Head of caudate nucleus (tissue), 42 donors: ENCODE data around the gene ASIC2.

ENCODE experiments used
- DNase-seq, 42 donors: peaks; one replicate each; pipeline versions ENCODE4 v3.0.0 to v3.0.0-alpha.2; 2020 to 2021; ENCODE audit warnings: mixed read lengths in 7 of 42
- intact Hi-C: fragments of 100-400 bp; cut with DNase I; formaldehyde crosslinking; loops from one replicate; pipeline ENCODE4 v1.15.0; 2022

ASIC2 gene

DNA sequence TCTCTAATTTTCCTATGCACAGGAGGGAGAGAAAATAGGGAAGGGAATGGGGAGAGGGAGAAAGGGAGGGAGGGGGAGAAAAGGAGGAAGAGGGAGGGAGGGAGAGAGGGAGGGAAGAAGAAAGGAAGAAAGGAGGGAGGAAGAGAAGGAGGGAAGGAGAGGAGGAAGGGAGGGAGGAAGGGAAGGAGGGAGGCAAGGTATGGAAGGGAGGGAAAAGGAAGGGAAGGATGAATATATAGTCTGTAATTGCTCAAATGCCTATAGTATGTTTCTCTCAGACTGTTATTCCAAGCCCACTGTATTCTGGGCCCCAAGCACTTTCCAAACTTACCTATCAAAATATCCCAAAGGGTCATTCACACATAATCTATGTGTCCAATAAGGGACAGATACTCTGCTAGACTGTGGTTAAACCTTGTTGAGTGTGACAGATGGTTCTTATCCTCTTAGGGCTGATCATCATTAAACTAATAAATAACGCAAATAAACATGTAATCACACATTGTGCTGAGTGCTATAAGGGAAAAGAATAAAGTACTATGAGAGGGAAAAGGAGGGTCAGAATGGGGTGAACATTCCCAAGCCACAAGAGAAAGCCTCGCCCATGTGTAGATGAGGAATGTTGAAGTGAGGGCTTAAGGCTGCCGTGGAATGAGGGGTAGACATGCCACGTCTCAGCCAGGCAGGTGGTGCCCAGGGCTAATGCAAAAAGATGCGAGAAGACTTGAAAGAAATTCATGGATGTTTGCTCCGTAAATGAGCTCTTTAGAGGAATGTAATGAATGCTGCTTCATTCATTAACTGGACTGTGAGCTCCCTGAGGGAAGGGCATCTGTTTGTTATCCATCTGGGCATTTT is 30.6 kb downstream of the ASIC2 start:
- no peak for DNase-seq

DNA sequence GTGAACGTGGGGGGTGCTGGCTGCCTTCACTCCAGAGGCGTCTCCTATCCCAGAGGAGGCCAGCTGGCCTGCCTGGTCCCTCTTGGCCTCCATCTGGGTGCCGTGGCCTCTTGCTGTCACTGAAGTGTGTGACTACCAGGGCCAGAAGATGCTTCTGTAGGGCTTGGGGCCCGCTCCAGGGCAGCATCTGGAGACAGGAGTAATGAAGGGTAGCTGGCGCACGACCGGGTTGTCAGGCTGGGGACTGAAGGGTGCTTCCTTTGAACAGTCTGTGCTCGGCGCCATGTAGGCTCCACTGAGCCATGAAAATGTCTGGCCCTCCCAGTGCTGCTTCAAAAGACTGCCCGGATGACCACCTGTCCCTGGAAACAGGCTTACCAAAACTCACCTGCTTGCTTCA is 31.3 kb downstream of the ASIC2 start:
- intact Hi-C loops, result no loop called here
- DNase-seq, result no peak

More for the DNA sequence above, 30.6 kb downstream of the ASIC2 start:
- intact Hi-C loops, result no loop called here

DNA sequence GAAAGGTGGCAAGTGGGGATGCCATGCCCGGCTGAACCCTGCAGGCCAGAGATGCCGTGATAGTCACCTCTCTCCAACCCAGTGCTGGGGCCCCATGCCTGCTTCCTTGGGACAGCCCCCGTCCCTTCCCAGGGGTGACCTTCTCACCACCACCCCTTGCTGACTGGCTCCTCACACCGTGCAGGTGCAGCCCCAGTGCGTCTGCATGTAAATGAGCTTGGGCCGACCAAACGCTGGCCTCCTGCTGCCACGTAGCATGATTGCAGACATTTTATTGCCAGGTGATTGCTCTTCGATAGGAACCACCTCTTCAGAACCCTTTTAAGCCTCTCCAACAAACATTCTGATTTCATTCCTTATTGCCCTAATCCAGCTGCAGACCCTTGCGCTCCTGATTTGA is 32.5 kb downstream of the ASIC2 start:
- no peak for DNase-seq
- intact Hi-C loops, result no loop called here

DNA sequence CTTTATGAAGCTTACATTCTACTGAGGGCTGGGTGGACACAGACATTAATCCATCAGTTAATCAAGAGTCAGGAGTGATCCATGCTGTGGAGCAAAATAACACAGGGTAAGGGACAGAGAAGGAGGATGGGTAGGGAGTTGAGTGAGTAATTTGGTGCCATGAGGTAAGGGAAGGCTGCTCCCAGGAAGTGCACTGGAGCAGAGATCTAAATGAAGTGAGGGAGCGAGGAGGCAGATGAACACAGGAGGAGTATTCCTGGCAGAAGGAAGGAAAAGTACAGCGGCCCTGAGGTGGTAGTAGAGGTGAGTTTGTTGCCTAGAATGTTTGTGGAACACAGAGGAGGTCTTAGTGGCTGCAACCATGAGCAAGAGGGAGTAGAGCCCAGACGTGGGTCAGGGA is 34.8 kb downstream of the ASIC2 start:
- intact Hi-C loops, result no loop called here

DNA sequence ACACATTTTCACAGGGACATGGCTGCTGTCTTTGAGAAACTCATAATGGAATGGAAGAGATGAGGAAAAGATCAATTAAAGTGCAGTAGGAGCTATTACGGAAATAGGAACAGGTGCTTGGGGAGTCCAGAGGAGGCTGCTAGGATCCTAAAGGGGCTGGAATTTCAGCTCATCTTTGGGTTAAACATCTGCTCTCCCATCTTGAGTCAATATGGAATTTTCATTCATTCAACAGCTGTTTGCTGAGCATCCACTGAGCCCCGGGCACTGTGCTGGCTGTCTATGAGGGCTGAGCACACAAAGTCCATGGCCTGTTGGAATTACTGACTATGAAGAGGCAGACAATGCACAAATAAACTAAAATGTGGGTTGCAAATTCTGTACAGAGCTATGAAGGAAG is 47.9 kb downstream of the ASIC2 start:
- DNase-seq, result no peak
- intact Hi-C loops, result no loop called here

More for the DNA sequence above, 34.8 kb downstream of the ASIC2 start:
- no peak for DNase-seq

DNA sequence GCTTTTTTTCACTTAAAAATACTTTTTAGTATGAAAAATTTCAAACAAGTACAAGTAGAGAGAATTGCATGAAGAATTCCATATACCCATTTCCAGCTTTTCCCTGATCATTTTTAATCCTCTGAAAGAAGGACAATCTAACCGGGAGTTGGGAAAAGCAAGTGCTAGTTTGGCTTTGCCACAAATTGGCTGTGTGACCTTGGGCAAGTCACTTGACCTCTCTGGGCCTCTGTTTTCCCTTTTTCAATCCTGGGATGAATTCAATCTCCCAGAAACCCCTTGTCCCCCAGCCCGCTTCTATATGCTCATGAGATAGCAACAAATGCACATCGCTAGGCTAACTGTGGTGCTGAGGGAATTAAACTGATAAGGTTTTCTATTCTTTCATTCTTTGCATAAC is 49.4 kb downstream of the ASIC2 start:
- DNase-seq, result no peak
- intact Hi-C loops, result no loop called here

DNA sequence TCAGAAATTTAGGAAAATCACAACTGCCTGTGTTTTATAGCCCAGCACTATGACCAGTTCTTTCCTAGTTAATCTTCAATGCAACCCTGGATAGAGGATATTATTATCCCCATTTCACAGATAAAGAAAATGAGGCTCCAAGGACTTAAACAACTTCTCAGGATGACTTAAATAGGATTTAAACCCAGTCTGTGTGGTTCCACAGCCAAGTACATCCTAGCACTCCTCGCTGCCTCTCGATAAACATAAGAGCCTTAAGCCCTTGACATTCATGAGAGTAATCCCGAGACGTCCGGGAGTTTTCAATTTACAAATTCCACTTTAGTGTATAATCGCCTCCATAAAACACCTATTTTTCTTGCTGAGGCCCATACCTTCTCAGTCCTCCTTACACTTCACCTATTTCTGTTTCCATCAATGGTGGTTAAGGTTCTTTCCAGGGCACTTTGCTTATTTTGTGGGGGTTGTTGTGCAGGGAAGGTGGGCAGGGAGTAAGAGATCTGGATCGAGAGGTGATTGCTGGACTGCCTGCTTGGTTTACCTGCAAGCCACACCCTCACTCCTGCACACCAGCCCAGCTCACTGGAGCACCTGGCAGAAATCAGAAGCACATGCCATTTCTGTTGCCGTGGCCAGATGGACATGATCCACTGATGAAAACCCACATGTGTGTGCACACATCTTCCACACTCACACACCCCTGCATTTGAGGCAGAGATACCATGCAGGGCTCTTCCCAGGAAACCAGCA is 50.5 kb downstream of the ASIC2 start:
- no peak for DNase-seq
- intact Hi-C loops, result no loop called here

DNA sequence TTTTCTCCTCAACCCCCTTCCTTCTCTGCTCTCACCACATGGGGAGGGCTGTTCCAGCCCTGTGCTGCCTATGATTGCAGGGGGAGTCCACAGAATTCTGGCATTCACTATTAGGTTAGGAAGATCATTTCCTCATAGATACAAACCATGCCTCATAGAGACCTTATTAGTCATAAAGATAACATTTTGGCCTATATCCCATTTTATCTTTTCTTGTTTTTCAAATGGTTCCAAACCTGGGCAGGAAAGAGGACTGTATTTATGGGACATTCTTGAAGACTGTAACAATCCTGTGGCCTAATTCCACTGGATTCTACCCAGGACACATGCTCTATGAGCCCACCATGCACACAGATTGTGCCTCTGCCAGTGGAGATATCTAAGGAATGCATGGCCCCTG is 51.7 kb downstream of the ASIC2 start:
- DNase-seq, result no peak
- intact Hi-C loops, result no loop called here

DNA sequence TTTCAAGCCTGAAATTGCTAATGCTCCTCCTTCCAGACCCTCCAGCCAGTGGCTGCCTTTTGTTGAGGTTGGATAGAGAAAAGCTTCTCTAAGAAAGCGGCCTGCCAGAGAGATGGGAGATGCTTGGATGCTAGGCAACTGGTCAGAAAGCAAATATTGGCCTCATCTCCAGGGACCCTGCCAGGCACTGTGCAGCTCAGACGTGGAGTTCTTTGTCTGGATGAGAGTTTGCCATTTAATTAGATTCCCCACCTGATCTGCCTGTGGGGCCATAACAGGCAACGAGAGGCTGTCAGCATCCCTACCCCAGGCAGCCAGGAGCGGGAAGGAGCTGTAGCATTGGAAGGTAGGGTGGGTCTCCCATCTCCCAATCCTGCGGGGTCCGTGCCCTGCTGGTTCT is 52.7 kb downstream of the ASIC2 start:
- no peak for DNase-seq
- intact Hi-C loops, result no loop called here

DNA sequence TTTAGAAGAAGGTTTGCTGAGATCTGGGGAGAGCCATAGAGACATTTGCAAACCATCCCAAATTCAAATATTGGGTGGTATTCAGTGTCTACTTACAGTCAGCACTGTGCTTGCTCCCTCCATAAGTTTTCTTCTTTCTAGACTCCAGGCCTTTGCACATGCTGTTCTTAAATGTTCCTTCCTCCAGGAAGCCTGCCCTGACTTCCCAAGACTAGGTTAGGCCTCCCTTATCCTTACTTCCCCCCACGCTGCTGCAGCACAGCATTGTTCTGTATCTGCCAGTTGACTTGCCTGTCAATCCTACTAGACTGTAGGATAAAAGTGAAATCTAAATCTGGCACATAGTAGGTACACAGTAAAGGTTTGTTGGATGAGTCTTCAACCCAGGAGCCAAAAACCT is 53.4 kb downstream of the ASIC2 start:
- intact Hi-C loops, result no loop called here
- no peak for DNase-seq

DNA sequence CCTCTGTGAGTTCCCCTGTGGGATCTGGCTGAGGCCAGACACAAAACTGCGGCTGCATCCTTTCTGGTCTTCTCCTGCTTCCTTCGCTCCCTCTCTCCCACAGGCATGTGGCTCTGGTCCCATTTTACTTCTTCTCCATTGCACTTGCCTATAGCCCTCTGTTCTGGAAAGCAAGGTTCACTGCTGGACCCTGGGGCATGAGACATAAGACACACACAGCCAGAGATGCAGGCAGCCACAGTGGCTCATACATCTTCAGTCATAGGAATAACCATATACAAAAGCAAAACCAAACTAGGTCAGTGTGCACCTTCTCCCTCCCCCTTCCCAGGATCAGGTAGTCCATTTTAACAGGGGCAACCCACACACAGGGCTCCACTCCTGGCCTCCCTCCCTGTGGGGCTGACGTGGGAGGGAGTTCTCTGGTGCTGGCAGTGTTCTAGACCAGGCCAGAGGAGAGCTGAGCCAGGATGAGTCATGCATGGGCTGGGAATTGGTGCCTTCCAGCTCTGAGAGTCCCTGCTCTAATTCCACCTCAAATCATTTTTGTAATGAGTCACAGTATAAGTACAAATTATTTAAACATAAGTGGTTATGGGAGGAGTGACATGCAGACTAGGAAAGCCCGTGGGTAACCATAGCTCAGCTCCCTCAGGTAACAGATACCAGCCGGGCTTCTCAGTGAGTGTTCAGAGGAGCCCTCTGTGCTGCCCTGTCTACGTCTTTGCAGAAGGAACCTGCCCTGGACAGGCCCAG is 58.0 kb downstream of the ASIC2 start:
- DNase-seq, result peak in 35 of 42 donors; percentile 12 to 90 (median 43)
- intact Hi-C loops, result no loop called here

DNA sequence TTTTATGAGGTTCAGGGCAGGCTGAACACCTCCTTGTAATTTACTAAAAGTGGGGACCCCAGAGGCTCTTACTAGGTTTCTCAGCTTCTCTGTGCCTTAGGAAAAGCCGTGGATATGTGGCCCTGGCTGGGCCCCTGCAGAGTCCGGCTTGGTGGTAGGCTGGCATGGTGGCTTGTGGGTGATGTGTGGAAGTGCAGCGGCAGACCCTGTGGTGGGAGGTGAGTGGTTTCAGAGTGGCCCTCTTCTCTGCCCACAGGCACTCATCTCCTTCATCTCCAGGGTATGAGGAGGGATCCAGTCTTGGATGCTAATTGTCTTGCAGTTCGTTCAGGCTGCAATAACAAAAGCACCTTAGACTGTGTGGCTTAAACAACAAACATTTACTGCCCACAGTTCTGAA is 58.9 kb downstream of the ASIC2 start:
- DNase-seq, result no peak
- intact Hi-C loops, result no loop called here

DNA sequence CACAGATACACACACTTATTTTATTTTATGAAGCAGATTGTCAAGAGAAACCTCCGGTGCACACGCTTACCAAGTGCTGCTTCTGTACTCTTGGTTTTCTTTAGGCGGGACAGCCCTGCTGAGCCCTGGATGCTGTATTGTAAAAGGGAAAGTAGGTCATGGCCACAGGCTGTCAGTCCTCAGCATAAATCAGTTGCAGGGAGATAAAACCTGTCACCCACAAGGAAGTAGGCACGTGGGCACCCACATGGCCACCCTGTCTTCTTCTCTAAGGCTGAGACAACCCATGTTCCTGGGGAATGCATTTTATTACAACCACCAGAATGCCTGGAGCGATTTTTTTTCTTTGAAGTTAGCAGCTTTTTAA is 59.3 kb downstream of the ASIC2 start:
- intact Hi-C loops, result no loop called here
- peak in 2 of 42 donors; percentile 11 to 43 for DNase-seq

DNA sequence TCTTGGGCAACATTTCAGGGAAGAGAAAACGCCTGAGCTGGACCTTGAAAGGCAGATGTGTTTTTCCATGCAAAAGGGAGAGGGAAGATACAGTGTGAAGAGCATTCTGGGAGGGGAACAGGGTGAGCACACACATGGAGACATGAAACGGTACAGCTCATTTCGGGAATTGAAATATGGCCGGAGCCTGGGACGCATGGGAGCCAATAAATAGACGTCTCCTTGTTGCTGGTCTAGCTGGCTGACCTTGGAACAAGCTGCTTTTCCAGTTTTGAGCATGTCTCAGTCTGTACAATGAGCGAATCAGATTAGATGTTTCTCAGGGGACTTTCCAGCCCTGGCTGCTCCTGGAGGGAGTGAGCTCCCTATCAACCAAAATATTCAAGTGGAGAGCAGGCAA is 63.6 kb downstream of the ASIC2 start:
- DNase-seq, result no peak
- intact Hi-C loops, result no loop called here

DNA sequence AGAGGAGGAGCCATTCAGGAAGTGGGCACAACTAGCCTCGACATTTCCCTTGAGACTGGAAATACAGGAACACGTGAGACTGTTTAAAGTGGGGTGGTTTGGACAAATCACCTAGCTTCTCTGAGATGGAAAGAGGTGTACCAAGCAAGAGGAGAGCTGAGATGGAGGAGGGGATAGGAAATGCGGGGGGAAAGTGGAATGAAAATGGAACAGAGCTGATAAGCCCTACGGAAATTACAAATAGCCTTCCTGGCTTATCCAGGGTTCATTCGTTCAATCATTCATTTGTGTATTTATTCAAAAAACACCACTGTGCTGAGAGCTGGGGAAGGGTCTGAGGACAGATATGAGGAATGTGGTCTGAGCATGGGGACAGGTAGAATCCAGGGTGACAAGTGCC is 64.1 kb downstream of the ASIC2 start:
- intact Hi-C loops, result no loop called here

DNA sequence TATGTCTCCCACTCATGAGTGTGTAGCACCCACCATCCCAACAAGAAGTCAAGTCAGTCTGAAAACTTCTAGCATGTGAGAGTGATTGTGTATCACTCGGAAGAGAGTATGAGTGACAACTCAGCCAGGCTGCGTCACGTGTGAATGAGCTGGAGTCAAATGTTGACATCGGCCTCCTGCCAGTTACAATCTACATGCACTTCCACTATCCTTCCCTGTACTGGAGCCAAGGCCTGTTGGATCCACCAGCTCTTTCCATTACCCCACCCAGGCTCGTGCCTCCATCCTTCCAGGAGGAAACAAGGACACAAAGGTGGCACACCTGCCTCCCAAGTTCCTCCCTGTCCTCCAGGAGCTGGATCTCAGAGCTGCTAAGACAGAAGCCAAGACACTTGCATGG is 64.5 kb downstream of the ASIC2 start:
- intact Hi-C loops, result no loop called here
- DNase-seq, result no peak

More for the DNA sequence above, 64.1 kb downstream of the ASIC2 start:
- no peak for DNase-seq

DNA sequence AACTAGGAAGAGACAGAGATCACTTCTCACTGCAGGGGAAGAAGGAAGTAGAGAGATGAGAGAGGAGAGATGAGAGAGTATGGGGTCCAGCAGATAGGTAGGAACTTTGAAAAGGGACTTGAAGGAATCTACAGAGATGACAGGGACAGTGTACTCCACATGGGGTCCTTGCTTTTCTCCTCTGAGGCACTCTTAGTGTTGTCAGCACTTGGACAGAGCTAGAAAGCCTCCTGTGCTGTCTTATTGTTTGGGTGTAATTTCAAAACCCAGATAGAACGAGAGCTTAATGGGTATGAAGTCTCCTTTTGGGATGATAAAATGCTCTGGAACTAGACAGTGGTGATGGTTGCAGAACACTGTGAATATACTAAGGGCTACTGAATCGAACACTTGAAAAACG is 65.2 kb downstream of the ASIC2 start:
- DNase-seq, result no peak
- intact Hi-C loops, result no loop called here

DNA sequence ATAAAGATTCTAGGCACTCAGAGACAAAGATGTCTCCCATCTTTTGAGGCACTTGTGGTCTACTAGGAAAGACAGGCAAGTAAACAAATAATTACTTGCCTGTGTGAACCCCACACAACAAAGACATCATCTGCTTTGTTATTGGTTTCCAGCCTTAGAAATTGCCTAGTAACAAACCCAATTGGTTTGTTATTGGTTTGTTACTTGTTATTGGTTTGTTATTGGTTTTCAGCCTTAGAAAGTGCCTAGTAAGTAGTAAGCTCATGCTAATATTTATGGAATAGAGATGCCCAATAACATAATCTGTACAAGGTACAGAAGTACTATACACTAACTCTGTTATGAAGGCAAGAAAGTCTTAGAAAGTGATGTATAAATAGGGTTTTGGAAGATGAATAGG is 67.1 kb downstream of the ASIC2 start:
- DNase-seq, result no peak
- intact Hi-C loops, result no loop called here

DNA sequence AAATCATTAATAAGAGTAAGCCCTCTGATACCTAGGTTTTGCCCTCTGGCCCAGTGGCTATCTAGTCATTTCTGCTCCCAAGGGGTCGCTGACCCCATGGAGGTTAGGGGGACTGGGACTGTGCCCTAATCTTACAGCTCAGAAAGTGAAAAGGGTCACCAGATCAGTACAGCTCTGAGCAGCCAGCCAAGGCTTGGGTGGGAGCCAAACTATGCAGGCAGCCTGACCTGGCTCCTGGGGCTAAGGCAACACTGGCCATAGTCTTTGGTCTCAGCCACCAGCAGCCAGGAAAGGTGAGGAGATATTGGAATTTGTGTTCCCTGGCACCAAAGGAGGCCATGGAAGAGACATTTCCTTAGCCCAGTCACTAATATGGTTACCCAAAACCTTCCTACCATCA is 67.6 kb downstream of the ASIC2 start:
- no peak for DNase-seq

DNA sequence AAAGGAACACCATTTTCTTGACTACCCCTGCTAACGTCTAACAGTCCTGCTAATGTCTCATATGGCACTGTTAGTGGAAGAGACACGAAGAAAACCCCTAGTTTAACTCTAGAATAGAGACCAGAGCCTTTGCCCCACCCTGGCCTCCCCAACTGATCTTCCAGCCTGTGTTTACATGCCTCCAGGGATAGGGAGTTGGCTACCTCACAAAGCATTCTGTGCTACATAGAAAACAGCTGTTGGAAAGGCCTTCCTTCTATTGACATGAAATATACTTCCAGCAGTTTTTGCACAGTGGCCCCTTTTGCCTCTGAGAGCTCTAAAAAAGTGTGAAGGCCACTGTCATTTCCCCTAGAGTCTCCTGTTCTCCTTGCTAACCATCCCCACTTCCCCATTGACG is 73.1 kb downstream of the ASIC2 start:
- intact Hi-C loops, result no loop called here
- DNase-seq, result no peak

More for the DNA sequence above, 67.6 kb downstream of the ASIC2 start:
- intact Hi-C loops, result no loop called here
